CMK (cell line): Measurements from ENCODE around the gene MOB3A.

Source experiments
- DNase-seq: peaks from one replicate; pipeline ENCODE4 v3.0.0-alpha.2; 2010; ENCODE audit warnings: low read depth

Gene MOB3A

GRCh38 chr19:2123682-2124387, 27.7 kb upstream of the MOB3A start:
- no peak for DNase-seq

GRCh38 chr19:2122982-2123381, 26.9 kb upstream of the MOB3A start:
- no peak for DNase-seq

DNA sequence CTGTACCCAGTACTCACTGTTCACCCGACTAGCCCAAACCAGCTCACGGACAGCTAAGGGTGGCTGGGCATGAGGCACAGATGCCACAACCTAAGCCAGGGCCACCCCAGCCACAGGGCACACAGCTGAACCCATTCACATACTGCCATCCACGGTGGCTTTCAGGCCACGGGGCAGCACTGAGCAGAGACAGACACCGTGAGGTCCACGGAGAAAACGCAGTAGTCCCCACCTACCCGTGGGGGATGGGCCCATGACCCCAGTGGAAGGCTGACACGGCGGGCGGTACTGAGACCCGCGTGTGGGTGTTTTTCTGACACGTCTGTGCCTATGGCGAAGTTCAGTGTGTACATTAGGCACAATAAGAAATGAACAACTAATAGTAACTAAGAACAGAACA, 26.1 kb upstream of the MOB3A start:
- no peak for DNase-seq

DNA sequence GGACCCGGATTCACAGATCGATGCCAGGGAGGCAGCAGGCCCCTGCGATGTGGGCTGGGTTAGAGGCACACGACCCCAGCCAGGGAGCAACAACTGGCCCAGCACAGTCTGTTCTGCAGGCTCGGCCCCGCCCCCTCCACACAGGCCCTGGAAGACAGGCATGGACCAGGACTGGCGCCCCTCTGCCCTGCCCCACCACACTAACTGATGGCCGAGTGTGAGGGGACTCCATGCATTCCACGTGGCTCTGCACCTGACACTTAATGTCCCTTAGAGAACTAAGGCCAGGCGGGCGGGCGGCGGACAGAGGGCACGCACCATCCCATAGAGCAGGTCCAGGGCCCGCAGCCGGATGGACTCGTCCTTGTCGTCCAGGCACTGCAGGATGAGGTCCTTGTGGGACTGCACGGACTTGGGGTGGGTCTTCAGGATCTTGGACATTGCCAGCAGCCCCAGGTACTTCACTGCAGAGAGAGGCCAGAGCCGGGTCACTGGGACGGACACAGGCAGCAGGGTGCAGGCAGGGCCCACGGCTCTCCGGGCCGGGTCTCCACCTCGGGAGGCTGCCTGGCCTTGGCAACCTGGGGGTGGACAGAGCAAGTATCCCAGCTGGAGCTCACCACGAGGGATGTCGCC, 25.4 kb upstream of the MOB3A start:
- no peak for DNase-seq

DNA sequence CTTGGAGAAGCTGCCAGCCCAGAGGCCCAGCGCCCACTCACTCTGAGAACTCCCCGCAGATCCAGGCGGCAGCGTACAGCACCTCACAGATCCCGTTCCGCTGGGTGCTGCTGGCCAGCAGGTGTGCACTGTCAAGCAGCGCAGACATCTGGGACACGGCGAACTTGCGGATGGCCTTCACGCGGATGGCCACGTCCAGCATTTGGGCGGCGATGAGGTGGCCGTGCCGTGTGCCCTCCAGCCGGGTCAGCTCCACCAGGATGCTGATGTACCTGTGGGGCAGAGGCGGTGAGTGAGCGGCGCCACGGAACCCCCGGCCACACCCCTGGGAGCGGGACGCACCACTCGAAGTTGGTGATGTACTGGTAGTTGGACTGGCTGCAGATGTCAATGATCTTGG, 24.7 kb upstream of the MOB3A start:
- DNase-seq = no peak

- DNase-seq = no peak
These were observed 24.0 kb upstream of the MOB3A start for GRCh38 chr19:2119921-2120785.

- no peak for DNase-seq
These were observed 22.3 kb upstream of the MOB3A start for GRCh38 chr19:2118438-2118837.

- no peak for DNase-seq
These were observed 21.3 kb upstream of the MOB3A start for GRCh38 chr19:2117215-2117960.

- DNase-seq = no peak
These were observed 20.4 kb upstream of the MOB3A start for GRCh38 chr19:2116507-2116906.

GRCh38 chr19:2115911-2116426, 19.8 kb upstream of the MOB3A start:
- no peak for DNase-seq

- no peak for DNase-seq
These were observed 19.2 kb upstream of the MOB3A start for GRCh38 chr19:2115324-2115723.

GRCh38 chr19:2114821-2115220, 18.7 kb upstream of the MOB3A start:
- no peak for DNase-seq

DNA sequence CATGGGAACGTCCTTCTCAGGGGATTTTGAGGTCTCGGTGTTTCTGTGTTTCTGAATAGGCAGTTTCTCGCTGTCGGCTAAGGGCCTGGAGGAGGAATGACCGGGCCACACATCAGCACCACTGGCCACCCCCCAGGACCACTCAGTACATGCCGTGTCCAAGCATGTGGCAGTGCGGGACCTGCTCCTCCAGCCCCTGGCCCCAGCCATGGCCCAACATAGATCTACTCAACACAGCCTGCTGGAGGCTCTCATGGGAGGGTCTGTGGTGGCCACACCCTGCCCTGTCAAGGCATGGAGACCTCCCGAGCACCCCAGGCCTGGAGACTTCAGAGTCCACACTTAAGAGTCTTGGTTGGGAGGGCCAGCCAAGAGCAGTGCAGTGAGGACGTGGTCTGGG, 18.1 kb upstream of the MOB3A start:
- no peak for DNase-seq

DNA sequence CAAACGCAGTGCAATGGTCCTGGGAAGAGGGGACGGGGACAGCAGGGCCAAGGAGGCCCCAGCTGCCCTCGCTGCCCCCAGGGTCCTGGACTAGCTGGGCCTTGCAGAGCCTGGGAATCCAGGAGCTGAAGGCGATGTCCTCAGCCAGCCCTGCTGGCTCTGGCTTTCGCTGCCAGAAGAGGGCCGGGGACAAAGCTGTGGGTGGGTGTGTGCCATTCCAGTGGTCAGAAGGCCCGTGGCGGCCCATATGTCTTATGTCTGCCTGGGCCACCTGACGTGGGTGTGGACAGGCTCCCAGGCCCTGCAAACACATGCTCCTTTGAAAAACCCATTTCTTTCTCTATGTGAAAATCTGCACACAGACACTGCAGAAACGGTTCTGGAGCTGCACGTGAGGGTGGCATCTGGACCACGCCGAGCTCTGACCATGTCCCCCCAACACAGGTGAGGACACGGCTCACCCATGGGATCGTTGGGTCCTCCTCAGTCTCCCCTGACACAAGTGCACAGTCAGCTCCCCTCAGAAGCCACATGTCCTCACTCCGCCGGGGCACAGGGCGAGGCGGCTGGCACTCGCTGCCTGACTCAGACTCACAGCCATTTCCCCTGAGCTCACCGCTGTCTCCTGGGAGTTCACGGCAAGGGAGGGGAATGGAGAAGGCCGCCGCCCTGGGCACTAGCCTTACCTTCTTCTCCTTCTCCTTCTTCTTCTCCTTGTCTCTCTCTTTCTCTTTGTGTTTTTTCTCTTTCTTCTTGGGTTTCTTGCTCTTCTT, 17.5 kb upstream of the MOB3A start:
- no peak for DNase-seq

GRCh38 chr19:2112516-2113320, 16.6 kb upstream of the MOB3A start:
- DNase-seq = no peak

DNA sequence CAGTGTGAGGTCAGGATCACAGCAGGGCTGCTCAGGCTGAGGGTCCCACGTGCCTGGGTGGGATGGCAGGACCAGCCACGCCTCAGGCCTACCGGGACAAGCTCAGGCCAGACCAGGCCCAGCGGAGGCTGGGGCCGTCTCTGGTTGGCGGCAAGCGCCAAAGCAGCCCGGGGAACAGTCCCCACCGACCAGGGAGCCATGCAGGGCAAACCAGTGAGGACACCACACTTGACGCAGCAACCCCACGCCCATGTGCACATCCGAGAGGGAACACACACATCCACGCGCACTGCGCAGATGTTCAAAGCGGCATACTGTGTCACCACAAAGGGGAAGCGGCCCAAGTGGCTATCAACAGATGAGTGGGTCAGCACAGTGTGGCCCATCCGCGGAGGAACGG, 15.8 kb upstream of the MOB3A start:
- DNase-seq = no peak

DNA sequence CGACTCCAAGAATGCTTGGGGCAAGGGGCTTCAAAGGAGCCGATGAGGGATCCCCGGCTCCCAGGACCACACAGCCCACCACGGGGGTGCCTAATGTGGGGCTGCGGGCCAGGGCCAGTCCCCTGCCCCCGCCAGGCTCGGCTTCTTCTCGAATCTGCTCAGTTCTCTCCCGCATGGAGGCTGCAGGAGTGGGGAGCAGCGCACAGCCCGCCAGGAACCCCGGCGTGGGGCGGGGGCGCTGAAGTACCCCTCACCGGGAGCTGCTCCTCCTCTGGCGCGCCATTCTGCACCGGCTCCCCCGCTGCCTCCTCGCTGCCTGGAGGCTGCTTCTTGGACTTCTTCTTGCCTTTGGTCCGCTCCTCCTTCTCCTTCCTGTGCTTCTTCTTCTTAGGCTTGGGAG, 15.3 kb upstream of the MOB3A start:
- DNase-seq = no peak

DNA sequence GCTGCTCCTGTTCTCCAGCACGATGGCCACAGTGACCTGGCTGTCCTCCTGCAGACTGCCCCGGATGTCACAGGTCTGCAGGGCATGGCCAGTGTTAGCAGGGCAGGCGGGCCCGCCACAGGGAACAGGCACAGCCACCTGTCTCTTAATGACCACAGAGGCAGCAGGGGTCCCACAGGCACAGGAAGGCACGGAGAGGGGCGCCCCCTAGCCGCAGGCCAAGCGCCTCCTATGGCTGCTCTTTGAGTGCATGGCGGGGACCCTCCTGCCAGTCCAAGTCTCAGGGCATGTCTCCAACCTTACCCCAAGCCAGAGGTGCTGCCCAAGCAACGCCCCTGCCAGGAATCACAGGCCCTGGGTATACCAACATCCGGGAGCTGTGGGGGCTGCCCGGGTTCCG, 14.7 kb upstream of the MOB3A start:
- DNase-seq = no peak

GRCh38 chr19:2109046-2109864, 13.1 kb upstream of the MOB3A start:
- DNase-seq = no peak
